Measurements from ENCODE around the gene HSPD1.
"Not testable (repeated sequence)": the region's sequence is repeated elsewhere in the genome, so short reads cannot be mapped to it uniquely, and the experiment has no call there.

The HSPD1 gene

DNA sequence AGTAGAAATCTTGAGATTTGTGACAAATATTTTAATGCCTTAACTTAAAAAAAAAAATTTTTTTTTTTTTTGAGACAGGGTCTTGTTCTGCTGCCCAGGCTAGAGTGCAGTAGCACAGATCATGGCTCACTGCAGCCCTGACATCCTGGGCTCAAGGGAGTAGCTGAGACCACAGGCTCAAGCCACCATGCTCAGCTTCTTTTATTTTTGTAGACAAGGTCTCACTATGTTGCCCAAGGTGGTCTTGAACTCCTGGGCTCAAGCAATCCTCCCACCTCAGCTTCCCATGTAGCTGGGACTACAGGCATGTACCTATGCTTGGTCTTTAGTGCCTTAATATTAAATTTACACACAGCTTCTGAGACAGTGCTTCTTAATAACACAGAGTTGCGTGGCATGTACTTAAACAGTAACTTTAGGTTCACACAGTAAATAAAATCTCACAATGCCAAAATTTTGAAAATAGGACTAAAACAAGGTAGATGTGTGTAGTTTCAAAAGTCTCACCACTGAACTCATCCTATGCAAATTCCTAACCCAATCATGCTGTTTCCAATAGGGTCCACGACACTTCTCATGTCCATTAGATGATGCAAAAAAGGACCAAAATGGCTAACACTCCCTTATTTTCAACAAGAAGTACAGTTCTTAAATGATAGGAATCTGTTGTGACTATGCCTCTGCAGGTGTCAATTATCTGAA lies 4.1 kb downstream of the HSPD1 start:
- DNase-seq = no peak

GRCh38 chr2:197487385-197487784 lies 12.3 kb downstream of the HSPD1 start:
- no peak for DNase-seq

GRCh38 chr2:197486175-197486574 lies 13.5 kb downstream of the HSPD1 start:
- no peak for DNase-seq

GRCh38 chr2:197484248-197484647 lies 15.4 kb downstream of the HSPD1 start:
- DNase-seq = not testable (repeated sequence)

- no peak for DNase-seq
These were observed 19.2 kb downstream of the HSPD1 start for GRCh38 chr2:197480165-197481036.

DNA sequence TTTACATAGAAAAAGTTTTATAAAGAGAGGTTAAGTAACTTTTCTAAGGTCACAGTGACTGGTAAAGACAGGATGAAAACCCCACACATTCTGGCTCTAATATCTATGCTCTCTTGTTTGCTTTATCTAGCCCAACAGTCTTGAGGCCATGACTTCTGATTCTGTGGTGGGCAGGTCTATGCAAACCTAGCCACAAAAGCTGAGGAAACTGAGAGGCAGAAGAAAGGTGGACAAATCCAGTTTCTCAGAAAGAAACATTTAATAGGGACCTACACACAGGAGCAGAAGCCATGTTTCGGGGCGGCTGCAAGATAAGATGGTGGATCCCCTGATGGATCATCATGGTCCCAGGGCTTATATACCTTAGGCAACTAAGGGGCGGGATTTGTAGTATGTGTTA lies 21.8 kb downstream of the HSPD1 start:
- no peak for DNase-seq

GRCh38 chr2:197472166-197472565 lies 27.5 kb downstream of the HSPD1 start:
- DNase-seq = no peak

DNA sequence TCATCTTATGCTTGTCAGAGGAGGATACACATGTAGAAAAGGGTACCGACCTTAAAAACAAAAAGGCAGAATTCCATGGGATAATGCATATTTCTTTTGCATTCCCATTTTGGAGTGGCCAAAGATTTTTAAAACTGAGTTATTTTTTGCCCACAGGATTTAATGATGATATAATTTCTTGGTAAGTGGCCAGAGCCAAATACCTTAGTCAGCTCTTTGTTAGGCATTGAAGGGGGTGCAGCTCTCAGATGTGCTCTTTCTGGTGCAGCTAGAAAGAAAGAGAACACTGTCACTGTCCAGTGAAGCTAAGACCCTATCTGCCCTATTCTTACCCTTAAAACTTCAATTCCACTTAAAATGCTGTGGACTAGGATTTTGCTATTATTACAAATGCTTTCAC lies 35.5 kb downstream of the HSPD1 start:
- DNase-seq = no peak

GRCh38 chr2:197461057-197461456 lies 38.6 kb downstream of the HSPD1 start:
- DNase-seq = no peak

GRCh38 chr2:197460649-197461048 lies 39.0 kb downstream of the HSPD1 start:
- no peak for DNase-seq

- DNase-seq = no peak
These were observed 44.2 kb downstream of the HSPD1 start for GRCh38 chr2:197455428-197455827.

DNA sequence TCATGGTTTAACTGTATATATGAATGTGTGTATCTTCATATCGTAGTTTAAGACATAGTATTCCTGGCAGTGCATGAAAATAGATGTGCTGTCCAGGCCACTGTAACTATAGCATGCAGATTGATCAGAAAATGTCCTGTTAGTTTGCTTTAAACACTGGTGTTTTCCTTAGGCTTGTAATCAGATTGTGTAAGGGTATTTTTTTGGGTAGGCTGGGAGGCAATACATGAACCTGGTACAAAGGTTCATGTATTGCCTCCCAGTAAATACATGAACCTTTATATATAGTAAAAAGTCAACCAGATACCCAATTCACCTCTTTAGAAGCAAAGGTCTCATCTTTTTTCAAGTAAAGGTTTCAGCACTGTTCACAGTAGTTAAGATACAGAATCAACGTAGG lies 44.7 kb downstream of the HSPD1 start:
- DNase-seq = no peak

GRCh38 chr2:197453914-197454398 lies 45.7 kb downstream of the HSPD1 start:
- DNase-seq = no peak

DNA sequence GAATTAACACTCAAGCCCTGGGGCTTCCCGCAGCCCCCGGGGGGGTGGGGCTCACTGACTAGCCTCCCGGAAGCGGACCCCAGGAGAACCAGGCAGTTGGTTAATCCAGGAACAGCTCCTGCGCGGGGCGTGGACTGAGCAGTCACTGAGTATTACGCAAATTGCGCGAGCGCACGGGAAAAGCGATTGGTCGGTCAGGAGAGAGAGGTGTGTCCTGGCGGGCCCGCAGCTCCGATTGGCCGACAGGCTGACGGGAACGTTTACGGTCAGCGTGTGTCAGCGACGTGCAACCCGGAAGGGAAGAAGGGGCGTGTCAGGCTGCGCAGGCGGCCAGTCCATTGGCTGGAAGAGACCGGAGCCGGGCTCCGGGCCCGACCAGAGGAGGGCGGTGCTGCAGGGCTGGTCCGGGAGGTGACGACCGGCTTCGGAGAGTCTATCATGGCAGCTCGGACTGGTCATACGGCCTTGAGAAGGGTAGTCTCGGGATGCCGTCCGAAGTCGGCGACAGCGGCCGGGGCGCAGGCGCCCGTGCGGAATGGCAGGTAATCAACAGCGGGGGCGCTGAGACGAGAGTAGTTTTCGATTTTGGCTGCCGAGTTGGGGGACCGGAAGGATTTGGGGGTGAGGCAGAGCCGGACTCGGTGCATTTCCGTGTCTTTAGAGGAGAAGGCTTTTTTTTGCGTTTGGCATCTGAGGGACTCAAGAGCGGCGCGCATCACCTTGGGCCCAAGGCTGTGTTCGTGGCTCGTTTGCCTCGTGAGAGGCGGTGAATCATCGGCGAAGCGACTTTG lies 46.3 kb downstream of the HSPD1 start, which contains the start of gene COQ10B:
COQ10B (plus strand) TSS at position 430 of the 791 bp plus-strand sequence; CDS start at position 439, 9 bp downstream.
- peak; percentile 99 for DNase-seq

DNA sequence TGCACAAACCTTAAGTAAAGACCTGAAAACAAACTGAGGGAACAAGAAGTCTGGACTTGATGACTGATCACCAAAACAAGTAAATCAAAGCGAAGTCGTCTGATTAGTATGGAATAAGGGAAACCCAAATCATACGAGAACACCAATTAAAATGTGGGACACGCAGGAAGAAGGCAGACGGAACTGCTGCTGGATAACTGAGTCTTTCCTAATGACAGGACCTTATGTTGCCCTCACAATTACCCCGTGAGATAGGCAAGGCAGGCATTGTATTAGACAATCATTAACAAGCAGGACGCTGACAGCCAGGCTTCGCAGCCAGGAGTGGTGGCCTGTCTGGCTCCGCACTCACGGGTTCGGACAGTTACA lies 46.9 kb downstream of the HSPD1 start:
- no peak for DNase-seq

- not testable (repeated sequence) for DNase-seq
These were observed 48.7 kb downstream of the HSPD1 start for GRCh38 chr2:197450935-197451358.

DNA sequence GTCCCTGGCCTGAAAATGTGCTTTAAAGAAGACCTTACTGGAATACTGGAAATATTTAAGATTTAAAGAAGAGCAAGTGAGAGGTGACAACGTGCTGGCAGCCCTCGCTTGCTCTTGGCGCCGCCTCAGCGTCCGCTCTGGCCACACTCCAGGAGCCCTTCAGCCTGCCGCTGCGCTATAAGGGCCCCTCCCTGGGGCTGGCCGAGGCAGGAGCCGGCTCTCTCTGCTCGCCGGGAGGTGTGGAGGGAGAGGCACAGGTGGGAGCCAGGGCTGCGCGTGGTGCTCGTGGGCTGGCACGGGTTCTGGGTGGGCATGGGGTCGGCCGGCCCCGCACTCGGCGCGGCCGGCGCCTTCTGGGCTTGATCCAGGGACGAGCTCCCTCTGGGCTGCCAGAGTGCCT lies 49.2 kb downstream of the HSPD1 start:
- no peak for DNase-seq

GRCh38 chr2:197446844-197447243 lies 52.8 kb downstream of the HSPD1 start:
- DNase-seq = no peak

DNA sequence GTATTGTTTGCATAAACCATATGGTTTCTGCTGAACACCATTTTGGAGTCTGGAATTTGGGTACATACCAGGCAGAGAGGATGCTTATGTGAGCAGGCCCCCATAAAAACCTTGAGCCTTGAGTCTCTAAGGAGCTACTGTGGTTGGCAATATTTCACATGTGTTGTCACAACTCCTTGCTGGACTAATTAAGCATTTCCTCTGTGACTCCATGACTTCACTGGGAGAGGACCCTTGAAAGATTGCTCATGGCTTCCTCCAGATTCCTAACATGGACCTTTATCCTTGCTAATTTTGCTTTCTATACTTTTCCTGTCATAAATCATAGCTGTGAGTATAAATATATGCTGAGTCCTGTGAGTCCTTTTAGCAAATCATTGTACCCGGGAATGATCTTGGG lies 53.9 kb downstream of the HSPD1 start:
- no peak for DNase-seq

DNA sequence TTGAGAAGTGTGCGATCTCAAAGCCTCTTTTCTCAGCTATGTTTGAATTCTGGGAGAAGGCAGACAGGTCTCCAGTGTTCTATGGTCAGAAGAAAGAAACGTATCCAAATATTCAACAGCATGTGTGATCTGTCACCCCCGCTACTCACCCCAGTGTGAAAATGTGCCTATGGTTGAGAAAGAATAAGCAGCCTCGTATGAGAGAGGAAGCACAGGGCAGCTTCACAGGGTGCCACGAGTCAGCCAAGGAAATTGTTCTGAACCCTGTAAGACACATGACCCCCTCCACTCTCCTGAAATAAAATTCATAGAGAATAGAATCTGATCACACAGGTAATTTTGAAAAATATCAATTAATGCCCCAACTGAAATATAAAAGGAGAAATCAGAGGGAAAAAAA lies 56.8 kb downstream of the HSPD1 start:
- DNase-seq = no peak

DNA sequence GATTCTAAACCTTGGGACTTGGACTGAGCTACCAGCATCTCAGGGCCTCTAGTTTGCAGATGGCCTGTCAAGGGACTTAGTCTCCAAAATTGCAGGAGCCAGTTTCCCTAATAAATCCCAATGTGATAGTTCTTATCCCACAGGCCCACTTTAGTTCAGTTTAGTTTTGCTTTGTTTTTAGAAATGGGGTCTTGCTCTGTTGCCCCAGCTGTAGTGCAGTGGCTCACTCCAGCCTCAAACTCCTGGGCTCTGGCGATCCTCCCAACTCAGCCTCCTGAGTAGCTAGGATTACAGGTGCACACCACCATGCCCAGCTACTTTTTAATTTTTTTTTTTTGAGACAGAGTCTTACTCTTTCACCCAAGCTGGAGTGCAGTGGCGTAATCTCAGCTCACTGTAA lies 62.3 kb downstream of the HSPD1 start:
- no peak for DNase-seq
